Adrenal gland (tissue), 5 donors: ENCODE measurements around the gene GOLT1A.

Experiments used
- POLR2A ChIP-seq, 2 donors: fragments of 450-650 bp; IDR thresholded peaks; one replicate each; pipeline ENCODE4 v1.6.1; 2017; ENCODE audit warnings: antibody characterized with exemption in 2 of 2, mild to moderate bottlenecking in 2 of 2, moderate library complexity in 1 of 2
- TF ChIP-seq, protein P1 (sequence below), 6 experiments: fragments of 450-650 bp in 4 of 6; fragments of 200-600 bp in 2 of 6; sonication (generic) in 1 of 6; IDR thresholded peaks; 1 replicate in 5 of 6; 2 replicates in 1 of 6; pipeline versions ENCODE4 v1.5.1 to v1.8.0; 2016 to 2021; ENCODE audit warnings: antibody characterized with exemption in 6 of 6, mild to moderate bottlenecking in 2 of 6, moderate library complexity in 1 of 6
- donor health status: DM: no; HTN: no; CAD: no.

GRCh38 chr1:204251926-204252689 lies 38.3 kb upstream of the GOLT1A start:
- TF ChIP-seq, protein P1, sequence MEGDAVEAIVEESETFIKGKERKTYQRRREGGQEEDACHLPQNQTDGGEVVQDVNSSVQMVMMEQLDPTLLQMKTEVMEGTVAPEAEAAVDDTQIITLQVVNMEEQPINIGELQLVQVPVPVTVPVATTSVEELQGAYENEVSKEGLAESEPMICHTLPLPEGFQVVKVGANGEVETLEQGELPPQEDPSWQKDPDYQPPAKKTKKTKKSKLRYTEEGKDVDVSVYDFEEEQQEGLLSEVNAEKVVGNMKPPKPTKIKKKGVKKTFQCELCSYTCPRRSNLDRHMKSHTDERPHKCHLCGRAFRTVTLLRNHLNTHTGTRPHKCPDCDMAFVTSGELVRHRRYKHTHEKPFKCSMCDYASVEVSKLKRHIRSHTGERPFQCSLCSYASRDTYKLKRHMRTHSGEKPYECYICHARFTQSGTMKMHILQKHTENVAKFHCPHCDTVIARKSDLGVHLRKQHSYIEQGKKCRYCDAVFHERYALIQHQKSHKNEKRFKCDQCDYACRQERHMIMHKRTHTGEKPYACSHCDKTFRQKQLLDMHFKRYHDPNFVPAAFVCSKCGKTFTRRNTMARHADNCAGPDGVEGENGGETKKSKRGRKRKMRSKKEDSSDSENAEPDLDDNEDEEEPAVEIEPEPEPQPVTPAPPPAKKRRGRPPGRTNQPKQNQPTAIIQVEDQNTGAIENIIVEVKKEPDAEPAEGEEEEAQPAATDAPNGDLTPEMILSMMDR (IDR thresholded peaks at IDR 0.05): no peak
- TF ChIP-seq POLR2A (IDR thresholded peaks at IDR 0.05): no peak
